IPS-11a (cell line): ENCODE measurements around the gene LRRC45.

Experiments used
- H3K4me3 ChIP-seq: one replicate; pipeline ENCODE4 v1.5.1; 2013; ENCODE audit warnings: low read depth, low read length, control low read depth

The LRRC45 gene

GRCh38 chr17:82049106-82049505 lies 26.0 kb downstream of the LRRC45 start:
- H3K4me3 ChIP-seq = no peak overlapping the region

DNA sequence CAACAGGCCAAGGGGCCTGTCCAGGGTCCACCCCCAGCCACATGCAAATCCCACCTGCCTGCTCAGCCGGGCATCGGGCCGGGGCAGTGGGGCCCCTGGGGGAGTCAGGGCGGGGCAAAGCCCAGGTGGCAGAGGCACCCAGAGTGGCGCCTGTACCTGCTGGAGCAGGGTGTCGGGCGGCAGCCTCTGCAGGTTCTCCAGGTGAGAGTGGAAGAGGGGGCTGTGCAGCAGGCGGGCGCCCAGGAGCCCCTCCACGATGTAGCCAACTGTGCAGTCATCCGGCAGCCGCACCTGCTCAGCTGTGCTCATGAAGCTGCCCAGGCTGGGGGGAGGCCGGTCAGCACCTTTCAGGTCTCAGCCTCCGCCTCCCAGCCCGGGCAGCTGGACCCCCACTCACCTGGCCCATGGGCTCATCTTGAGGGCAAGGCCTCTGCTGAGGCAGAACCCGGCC lies 26.4 kb downstream of the LRRC45 start:
- no peak overlapping the region for H3K4me3 ChIP-seq

- H3K4me3 ChIP-seq = no peak overlapping the region
Measured at GRCh38 chr17:82050152-82050760, 27.2 kb downstream of the LRRC45 start.

GRCh38 chr17:82050761-82051641 lies 27.9 kb downstream of the LRRC45 start:
- H3K4me3 ChIP-seq = peak overlapping the region; percentile 88

- H3K4me3 ChIP-seq = peak within 1 kb of the TSS; percentile 88
Measured at GRCh38 chr17:82051776-82052637, 28.9 kb downstream of the LRRC45 start, which contains the start of the genes GPS1 and RFNG. Gene GPS1, plus strand, starts transcription at chr17:82051898. Its CDS starts 34 bp downstream, at chr17:82051932. Gene RFNG, minus strand, starts transcription at chr17:82051811. Its CDS starts 45 bp downstream, at chr17:82051766.

DNA sequence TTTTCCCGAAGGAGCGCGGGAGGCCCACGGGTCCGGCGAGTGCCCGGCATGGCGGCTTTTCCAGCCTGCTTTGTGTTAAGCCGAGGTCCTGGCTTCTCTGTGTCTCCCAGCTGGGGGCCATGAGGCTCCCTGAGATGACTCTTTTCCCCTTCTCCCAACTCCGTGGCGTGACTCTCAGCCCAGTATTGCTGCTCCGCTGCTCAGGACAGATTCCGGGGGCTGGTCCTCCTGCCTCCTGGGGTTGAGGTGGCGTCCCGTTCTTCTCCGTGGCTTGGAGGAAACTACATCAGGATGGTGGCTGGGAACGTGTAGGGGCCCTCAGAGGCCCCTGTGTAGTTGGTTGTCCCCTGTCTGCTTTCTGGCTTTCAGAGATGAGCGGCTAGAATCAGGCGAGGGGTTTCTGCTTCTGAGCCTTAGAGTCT lies 29.5 kb downstream of the LRRC45 start:
- peak overlapping the region; percentile 88 for H3K4me3 ChIP-seq

GRCh38 chr17:82053130-82053529 lies 30.0 kb downstream of the LRRC45 start:
- H3K4me3 ChIP-seq = no peak overlapping the region

GRCh38 chr17:82053556-82054263 lies 30.6 kb downstream of the LRRC45 start:
- no peak overlapping the region for H3K4me3 ChIP-seq

- H3K4me3 ChIP-seq = no peak overlapping the region
Measured at GRCh38 chr17:82054351-82055022, 31.4 kb downstream of the LRRC45 start.

DNA sequence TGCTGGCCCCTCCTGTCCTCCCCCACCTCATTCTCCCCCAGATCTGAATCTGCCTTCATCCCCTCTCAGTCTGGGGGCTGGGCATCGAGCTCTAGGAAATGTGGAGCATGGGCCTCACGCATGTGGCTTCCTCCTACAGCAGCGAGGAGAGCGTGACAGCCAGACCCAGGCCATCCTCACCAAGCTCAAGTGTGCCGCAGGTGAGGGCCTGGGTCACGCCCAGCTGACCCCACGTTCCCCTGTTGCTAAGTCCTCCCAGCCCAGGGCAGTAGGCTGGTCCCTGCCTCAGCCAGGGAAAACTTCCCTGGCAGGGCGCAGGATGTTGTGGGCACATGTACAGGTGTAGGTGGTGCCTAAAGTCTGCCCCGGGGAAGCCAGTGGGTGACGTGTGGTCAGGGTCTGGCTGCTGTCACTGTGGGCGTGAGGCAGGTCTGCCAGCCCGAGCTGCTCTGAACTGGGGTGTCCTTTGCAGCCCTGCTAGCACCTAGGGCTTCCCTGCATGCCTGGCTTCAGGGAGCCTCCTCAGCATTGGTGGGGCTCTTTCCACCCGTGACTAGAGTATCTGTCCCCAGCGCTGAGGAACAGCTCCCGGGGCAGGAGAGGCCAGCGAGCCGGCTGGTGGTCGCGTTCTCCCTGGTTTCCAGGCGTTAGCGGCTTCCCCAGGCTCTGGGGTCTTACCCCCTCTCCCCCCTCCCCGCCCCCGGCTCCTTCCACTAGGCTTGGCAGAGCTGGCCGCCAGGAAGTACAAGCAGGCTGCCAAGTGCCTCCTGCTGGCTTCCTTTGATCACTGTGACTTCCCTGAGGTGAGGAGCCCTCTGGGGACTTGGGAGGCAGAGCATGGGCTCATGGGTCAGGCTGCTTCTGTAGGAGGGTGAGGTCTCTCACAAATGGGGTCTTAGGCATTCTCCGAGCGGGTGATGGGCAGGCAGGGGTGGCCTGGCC lies 32.2 kb downstream of the LRRC45 start:
- no peak overlapping the region for H3K4me3 ChIP-seq

DNA sequence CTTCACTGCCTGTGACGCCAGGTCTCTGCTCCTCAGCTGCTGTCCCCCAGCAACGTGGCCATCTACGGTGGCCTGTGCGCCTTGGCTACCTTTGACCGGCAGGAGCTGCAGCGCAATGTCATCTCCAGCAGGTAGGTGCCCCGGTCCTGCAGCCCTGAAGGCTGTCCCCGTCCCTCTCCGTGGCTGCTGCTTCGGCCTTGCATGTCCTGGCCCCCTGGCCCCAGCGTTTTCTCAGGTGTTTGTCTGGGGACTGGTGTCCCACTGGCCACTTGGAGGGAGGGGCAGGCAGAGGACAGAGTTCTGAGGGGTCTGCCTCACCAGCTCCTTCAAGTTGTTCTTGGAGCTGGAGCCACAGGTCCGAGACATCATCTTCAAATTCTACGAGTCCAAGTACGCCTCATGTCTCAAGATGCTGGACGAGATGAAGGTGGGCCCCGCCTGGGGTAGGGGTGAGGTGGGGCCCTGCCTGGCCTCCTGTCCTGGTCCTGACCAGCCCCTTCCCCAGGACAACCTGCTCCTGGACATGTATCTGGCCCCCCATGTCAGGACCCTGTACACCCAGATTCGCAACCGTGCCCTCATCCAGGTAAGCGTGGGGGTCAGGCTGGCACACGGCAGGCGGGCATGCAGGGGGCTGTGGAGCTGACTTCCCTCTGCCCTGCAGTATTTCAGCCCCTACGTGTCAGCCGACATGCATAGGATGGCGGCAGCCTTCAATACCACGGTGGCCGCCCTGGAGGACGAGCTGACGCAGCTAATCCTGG lies 33.0 kb downstream of the LRRC45 start:
- no peak overlapping the region for H3K4me3 ChIP-seq

GRCh38 chr17:82056729-82057621 lies 33.9 kb downstream of the LRRC45 start:
- H3K4me3 ChIP-seq = no peak overlapping the region

- H3K4me3 ChIP-seq = no peak overlapping the region
Measured at GRCh38 chr17:82058230-82058854, 35.2 kb downstream of the LRRC45 start.

DNA sequence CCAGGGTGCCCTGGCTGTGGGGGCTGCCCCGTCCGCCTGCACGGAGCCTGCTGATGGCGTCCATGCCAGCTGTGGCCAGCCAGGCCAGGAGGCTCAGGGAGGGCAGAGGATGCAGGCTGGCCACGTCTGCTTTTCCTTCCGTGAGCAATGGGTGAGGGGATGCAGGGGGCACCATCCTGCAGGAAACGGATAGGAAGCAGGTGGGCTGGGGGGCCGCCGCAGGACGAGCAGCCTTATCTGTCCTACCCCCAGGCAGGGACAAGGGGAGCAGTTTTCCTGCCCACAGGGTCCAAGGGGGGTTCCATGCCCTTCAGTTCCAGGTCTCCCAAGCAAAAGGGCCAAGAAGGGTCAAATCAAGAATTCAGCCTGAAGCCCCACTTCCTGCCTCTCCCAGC lies 35.7 kb downstream of the LRRC45 start:
- no peak overlapping the region for H3K4me3 ChIP-seq

- no peak overlapping the region for H3K4me3 ChIP-seq
Measured at GRCh38 chr17:82059272-82060000, 36.3 kb downstream of the LRRC45 start.

DNA sequence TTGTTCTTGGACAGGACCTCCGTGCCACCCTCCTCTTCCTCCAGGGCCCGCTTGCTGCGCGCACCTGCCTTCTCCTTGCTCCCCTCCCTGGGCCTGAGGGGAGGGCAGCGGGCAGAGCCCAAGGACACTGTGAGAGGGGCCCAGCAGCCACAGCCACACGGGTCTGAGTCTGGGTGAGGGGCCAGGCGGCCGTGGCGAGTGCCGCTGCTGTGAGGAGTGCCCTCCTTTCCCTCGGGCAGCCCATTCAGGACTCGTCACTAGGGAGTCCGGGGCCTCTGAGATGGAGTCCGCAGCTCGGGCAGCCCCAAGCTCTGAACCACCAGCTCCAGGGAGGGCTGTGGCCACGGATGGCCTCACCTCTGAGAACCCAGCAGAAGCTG lies 36.9 kb downstream of the LRRC45 start:
- no peak overlapping the region for H3K4me3 ChIP-seq
